Measurements from ENCODE around the gene PANK4. TPM values are rescaled to one million over a fixed set of nuclear protein-coding genes. Genes with fewer than 3 reads are reported as not detected.

The PANK4 gene
- total and polyA plus RNA-seq, 2 of the 8 experiments (the other 6 are each of a cell fraction or from before 2014, with no cell fraction given) = 20.1 to 29.7 TPM

DNA sequence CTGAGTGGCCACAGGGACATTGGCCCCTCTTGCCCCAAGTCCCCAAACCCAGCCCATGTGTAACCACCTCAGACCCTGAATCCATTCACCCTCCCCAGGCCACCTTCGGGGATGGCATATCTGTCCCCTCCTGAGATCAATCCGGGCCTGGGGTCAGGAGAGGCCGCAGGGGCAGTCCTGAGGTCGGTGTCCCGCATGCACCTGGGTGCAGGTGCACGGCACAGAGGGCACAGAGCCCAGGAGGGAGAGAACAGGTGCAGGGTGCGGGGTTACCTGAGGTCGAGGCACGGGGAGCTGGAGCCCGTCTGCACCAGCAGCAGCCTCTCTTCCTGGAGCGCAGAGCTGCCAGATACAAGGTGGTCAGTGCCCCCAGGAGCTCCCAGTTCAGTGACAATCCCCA, 16.8 kb downstream of the PANK4 start (continued):
- TF ChIP-seq, protein P1, sequence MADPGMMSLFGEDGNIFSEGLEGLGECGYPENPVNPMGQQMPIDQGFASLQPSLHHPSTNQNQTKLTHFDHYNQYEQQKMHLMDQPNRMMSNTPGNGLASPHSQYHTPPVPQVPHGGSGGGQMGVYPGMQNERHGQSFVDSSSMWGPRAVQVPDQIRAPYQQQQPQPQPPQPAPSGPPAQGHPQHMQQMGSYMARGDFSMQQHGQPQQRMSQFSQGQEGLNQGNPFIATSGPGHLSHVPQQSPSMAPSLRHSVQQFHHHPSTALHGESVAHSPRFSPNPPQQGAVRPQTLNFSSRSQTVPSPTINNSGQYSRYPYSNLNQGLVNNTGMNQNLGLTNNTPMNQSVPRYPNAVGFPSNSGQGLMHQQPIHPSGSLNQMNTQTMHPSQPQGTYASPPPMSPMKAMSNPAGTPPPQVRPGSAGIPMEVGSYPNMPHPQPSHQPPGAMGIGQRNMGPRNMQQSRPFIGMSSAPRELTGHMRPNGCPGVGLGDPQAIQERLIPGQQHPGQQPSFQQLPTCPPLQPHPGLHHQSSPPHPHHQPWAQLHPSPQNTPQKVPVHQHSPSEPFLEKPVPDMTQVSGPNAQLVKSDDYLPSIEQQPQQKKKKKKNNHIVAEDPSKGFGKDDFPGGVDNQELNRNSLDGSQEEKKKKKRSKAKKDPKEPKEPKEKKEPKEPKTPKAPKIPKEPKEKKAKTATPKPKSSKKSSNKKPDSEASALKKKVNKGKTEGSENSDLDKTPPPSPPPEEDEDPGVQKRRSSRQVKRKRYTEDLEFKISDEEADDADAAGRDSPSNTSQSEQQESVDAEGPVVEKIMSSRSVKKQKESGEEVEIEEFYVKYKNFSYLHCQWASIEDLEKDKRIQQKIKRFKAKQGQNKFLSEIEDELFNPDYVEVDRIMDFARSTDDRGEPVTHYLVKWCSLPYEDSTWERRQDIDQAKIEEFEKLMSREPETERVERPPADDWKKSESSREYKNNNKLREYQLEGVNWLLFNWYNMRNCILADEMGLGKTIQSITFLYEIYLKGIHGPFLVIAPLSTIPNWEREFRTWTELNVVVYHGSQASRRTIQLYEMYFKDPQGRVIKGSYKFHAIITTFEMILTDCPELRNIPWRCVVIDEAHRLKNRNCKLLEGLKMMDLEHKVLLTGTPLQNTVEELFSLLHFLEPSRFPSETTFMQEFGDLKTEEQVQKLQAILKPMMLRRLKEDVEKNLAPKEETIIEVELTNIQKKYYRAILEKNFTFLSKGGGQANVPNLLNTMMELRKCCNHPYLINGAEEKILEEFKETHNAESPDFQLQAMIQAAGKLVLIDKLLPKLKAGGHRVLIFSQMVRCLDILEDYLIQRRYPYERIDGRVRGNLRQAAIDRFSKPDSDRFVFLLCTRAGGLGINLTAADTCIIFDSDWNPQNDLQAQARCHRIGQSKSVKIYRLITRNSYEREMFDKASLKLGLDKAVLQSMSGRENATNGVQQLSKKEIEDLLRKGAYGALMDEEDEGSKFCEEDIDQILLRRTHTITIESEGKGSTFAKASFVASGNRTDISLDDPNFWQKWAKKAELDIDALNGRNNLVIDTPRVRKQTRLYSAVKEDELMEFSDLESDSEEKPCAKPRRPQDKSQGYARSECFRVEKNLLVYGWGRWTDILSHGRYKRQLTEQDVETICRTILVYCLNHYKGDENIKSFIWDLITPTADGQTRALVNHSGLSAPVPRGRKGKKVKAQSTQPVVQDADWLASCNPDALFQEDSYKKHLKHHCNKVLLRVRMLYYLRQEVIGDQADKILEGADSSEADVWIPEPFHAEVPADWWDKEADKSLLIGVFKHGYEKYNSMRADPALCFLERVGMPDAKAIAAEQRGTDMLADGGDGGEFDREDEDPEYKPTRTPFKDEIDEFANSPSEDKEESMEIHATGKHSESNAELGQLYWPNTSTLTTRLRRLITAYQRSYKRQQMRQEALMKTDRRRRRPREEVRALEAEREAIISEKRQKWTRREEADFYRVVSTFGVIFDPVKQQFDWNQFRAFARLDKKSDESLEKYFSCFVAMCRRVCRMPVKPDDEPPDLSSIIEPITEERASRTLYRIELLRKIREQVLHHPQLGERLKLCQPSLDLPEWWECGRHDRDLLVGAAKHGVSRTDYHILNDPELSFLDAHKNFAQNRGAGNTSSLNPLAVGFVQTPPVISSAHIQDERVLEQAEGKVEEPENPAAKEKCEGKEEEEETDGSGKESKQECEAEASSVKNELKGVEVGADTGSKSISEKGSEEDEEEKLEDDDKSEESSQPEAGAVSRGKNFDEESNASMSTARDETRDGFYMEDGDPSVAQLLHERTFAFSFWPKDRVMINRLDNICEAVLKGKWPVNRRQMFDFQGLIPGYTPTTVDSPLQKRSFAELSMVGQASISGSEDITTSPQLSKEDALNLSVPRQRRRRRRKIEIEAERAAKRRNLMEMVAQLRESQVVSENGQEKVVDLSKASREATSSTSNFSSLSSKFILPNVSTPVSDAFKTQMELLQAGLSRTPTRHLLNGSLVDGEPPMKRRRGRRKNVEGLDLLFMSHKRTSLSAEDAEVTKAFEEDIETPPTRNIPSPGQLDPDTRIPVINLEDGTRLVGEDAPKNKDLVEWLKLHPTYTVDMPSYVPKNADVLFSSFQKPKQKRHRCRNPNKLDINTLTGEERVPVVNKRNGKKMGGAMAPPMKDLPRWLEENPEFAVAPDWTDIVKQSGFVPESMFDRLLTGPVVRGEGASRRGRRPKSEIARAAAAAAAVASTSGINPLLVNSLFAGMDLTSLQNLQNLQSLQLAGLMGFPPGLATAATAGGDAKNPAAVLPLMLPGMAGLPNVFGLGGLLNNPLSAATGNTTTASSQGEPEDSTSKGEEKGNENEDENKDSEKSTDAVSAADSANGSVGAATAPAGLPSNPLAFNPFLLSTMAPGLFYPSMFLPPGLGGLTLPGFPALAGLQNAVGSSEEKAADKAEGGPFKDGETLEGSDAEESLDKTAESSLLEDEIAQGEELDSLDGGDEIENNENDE (IDR thresholded peaks at IDR 0.05; ENCODE audit: insufficient replicate concordance, low read length) = no peak
- TF ChIP-seq POU5F1 (IDR thresholded peaks at IDR 0.05; ENCODE audit: low read depth, low read length) (no peak), CHD2 (IDR thresholded peaks at IDR 0.05; ENCODE audit: low read length) (no peak), RNF2 (IDR thresholded peaks at IDR 0.05; ENCODE audit: borderline replicate concordance, low read depth, low read length, missing control alignments, poor library complexity, severe bottlenecking) (no peak), RXRA (IDR thresholded peaks at IDR 0.05; ENCODE audit: insufficient read depth, low read depth, low read length) (no peak), TEAD4 (IDR thresholded peaks at IDR 0.05; ENCODE audit: low read depth, low read length) (no peak), SIRT6 (IDR thresholded peaks at IDR 0.05; ENCODE audit: low read length) (no peak)
- TF ChIP-seq, protein P2, sequence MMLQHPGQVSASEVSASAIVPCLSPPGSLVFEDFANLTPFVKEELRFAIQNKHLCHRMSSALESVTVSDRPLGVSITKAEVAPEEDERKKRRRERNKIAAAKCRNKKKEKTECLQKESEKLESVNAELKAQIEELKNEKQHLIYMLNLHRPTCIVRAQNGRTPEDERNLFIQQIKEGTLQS (IDR thresholded peaks at IDR 0.05; ENCODE audit: insufficient read depth, low read depth, low read length) = no peak

All from H1 (cell line).